ENCODE results near the gene TEAD2. TPM values are rescaled to one million over a fixed set of nuclear protein-coding genes. Genes with fewer than 3 reads are reported as not detected.
"Not testable (repeated sequence)": the region's sequence is repeated elsewhere in the genome, so short reads cannot be mapped to it uniquely, and the experiment has no call there.

The TEAD2 gene
- total RNA-seq, 1 donor from 2014 or later: 5.3 TPM

DNA sequence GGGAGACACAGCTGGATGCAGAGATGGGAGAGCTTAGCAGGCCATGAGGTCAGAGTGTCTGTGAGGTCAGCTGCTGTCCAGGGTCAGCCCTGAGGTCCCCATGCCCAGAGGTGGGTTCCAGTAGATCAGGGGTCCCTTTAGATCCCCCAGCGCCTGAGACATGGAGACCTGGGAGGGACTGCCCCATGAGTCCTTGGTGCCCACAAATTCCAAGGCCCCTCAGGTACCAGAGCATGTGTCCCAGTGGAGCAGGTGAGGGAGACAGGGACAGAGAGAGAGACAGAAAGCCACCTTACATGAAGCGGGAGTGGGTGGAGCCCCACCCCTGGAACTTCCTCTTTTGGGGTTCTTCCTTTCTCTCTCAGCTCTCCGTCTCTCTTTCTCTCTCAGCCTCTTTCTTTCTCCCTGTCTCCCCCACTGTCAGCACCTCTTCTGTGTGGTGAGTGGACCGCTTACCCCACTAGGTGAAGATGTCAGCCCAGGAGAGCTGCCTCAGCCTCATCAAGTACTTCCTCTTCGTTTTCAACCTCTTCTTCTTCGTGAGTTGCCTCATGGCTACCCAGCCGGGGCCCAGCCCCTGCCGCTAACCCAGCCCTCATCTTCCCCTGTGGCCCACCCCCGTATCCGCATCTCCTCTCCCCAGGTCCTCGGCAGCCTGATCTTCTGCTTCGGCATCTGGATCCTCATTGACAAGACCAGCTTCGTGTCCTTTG, 27.0 kb downstream of the TEAD2 start, which contains the start of gene CD37:
TSS of gene CD37 (plus strand) at position 336 of the 713 bp plus-strand sequence. CDS start at position 471, 135 bp downstream.
- no peak for DNase-seq (ENCODE audit: low spot score in 2 of 2)
- FAIRE-seq: no peak

- FAIRE-seq (no peak), DNase-seq (ENCODE audit: low spot score in 2 of 2) (no peak)
Measured at GRCh38 chr19:49333811-49334288, 28.4 kb downstream of the TEAD2 start.

DNA sequence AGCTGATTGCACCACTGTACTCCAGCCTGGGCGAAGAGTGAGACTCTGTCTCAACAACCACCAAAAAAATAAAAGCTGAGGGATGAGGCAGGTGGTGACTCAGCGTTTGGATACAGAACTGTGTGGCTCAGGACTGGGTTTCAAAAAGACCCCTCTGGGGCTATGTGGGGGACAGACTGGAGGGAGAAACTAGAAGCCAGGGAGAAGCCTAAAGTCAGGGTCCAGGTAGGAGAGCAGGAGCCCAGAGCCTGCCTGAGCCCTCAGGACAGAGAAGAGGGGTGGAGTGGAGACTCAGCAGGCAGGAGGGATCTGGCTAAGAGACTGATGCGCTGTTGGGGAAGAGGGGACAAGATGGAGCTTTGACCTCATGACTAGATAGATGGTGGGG, 28.8 kb downstream of the TEAD2 start:
- no peak for FAIRE-seq
- no peak for DNase-seq (ENCODE audit: low spot score in 2 of 2)

DNA sequence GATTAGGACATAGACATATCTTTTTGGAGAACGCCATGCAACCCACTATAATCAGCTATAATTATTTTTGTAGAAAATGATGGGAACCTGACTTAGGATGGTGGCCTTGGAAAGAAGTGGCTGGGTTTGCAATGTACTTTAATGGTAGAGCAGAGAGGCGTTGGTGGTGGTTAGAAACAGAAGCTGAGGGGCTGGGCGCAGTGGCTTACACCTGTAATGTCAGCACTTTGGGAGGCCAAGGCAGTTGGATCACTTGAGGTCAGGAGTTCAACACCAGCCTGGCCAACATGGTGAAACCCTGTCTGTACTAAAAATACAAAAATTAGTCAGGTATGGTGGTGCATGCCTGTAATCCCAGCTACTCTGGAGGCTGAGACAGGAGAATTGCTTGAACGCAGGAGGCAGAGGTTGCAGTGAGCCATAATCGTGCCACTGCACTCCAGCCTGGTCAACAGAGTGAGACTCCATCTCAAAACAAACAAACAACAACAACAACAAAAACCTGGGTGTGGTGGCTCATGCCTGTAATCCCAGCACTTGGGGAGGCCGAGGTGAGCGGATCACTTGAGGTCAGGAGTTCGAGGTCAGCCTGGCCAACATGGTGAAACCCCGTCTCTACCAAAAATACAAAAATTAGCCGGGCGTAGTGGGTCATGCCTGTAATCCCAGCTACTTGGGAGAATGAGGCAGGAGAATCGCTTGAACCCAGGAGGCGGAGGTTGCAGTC, 29.4 kb downstream of the TEAD2 start:
- not testable (repeated sequence) for FAIRE-seq; DNase-seq (ENCODE audit: low spot score in 2 of 2)

DNA sequence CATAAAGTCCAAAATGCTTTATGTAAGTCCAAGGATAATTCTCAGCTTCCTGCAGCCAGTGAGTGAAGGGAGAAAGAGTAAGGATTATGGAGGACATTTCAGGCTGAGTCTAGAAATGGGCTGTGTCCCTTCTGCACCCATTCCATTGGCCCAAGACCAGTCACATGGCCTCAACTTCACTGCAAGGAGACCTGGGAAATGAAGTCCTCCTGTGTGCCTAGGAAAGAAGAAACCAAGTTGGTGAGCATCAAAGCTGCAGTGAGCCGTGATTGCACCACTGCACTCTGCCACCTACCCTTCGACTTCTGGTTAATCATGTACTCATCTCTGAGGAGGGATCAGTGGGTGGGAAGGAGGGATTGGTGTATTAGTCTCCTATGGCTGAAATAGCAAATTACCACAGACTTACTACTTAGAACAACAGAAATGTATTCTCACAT, 30.6 kb downstream of the TEAD2 start:
- FAIRE-seq: no peak
- peak; percentile 35 to 44 for DNase-seq (ENCODE audit: low spot score in 2 of 2)

DNA sequence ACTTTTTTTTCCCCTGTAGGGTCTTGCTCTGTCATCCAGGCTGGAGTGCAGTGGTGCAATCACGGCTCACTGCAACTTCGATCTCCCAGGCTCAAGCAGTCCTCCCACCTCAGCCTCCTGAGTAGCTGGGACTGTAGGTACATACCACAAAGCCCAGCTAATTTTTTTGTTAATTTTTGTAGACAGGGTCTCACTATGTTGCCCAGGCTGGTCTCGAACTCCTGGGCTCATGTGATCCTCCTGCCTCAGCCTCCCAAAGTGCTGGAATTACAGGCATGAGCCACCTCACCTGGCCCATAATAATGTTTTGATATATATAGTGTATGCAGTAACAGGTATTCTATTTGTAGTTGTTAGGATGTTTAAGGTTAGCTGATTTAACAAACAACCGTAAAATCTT, 31.0 kb downstream of the TEAD2 start:
- not testable (repeated sequence) for DNase-seq (ENCODE audit: low spot score in 2 of 2); FAIRE-seq

DNA sequence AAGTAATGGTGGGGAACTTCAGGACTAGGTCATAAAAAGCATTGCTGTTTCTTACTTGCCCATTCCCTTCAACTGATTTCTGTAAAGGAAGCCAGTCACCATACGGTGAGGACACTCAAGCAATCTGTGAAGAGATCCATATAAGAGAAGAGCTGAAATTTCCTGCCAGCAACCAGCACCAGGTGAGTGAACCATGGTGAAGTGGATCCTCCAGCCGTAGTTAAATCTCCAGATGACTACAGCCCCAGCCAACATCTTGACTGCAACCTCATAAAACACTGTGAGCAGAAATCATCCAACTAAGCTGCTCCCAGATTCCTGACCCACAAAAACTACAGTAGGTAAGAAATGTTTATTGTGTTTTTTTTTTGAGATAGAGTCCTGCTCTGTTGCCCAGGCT, 33.5 kb downstream of the TEAD2 start:
- no peak for FAIRE-seq
- DNase-seq (ENCODE audit: low spot score in 2 of 2): no peak

DNA sequence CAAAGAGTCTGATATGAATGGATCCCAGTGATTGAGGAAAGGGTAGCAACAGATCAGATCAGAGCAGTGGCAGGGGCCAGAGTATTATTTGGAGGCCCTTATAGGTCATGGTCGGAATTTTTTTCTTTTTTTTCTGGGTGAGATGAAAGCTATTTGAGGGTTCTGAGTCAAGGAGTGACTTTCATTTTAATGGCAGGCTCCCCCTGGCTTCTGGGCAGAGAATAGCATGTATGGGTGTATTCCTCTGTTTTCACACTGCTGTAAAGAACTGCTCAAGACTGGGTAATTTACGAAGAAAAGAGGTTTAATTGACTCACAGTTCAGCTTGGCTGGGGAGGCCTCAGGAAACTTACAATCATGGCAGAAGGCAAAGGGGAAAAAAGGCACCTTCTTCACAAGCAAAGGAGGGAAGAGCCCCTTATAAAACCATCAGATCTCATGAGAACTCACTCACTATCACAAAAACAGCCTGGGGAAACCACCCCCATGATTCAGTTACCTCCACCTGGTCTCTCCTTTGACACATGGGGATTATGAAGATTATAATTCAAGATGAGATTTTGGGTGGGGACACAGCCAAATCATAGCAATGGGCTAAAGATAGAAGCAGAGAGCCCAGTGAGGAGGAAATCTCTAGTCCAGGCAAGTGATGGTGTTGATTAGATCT, 34.2 kb downstream of the TEAD2 start:
- no peak for FAIRE-seq

DNA sequence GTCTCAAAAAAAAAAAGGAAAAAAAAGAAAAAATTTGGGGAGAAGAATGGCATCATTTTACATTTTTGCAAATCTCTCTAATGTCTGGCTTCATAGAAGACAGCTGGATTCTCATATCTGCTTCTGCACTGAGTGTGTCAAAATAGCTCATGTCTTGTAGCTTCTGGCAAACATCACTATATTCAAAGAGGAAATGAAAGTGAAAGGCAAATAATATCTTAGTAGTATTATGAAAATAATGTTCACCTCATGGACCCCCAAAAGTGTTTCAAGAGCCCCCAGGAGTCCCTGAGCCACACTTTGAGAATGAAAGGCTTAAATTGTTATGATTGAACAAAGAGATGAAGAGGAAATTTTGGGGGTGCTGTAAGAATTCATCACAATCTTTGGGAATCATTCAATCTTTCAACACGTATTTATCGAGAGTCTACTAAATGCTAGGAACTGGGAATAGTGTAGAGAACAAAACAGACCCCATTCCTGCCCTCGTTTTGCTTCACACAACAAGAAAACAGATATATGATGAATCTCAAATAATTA, 36.0 kb downstream of the TEAD2 start:
- FAIRE-seq: no peak

More for the DNA sequence above, 34.2 kb downstream of the TEAD2 start:
- DNase-seq (ENCODE audit: low spot score in 2 of 2): no peak

GRCh38 chr19:49325756-49326155, 36.5 kb downstream of the TEAD2 start:
- FAIRE-seq; DNase-seq (ENCODE audit: low spot score in 2 of 2): not testable (repeated sequence)

More for the DNA sequence above, 36.0 kb downstream of the TEAD2 start:
- DNase-seq (ENCODE audit: low spot score in 2 of 2): no peak

DNA sequence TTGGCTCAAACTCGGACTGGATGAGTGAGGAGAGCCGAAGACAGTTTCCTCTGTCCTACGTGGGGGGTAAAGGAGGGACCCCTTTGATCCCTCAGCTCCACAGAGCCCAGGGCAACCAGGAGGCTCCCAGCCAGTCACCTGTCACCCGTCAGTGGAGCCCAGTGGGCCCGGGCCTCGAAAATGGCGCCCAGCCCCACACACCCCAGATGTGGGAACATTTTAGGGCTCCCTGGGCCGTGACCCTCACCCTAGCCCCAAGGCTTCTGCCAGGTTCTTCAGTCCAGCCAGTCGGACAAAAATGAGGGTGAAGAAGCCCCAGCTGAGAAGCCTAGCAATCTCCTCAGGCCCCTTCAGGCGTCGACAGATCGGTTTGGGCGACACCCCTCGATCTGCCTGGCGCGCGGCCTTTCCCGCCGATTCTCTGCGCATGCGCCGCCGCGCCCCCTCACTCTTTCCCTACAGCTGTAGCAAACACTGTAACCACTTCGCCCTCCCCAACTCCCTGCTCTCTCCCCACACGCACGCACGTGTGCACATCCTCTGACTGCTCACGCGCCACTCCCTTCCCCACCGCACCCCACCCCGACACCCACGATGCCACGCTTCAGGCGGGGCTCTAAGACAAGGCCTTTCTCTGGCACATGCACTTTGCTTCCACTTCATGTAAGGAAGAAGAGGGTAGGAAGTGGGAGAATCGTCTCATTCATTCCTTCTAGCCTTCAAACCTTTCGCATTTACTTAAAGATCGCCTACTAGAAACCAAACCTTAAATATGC, 37.2 kb downstream of the TEAD2 start, which contains the start of gene SLC6A16:
TSS of gene SLC6A16 (minus strand) at position 391 of the 776 bp plus-strand sequence. CDS start 13,844 bp downstream, outside the sequence.
- no peak for DNase-seq (ENCODE audit: low spot score in 2 of 2)
- FAIRE-seq: no peak

GRCh38 chr19:49318296-49318695, 43.9 kb downstream of the TEAD2 start:
- FAIRE-seq (no peak), DNase-seq (ENCODE audit: low spot score in 2 of 2) (no peak)

DNA sequence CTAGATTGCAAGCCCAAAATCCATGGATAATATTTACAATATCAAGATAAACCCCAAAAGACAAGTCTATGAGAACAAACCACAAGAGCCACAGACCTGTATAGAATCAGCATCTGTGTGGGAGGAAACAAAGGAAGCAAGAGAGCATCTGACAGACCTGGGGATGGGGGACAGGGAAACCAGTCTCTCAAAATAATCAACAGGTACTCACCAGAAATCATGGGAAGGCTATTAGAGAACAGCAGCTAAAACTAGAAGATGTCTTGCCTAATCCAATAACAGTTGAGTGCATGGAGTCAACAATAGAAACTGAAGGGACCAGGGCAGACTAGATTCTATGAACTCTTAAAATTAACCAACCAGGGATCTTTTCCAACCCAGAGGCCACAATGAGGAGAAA, 45.9 kb downstream of the TEAD2 start:
- FAIRE-seq (no peak), DNase-seq (ENCODE audit: low spot score in 2 of 2) (no peak)

DNA sequence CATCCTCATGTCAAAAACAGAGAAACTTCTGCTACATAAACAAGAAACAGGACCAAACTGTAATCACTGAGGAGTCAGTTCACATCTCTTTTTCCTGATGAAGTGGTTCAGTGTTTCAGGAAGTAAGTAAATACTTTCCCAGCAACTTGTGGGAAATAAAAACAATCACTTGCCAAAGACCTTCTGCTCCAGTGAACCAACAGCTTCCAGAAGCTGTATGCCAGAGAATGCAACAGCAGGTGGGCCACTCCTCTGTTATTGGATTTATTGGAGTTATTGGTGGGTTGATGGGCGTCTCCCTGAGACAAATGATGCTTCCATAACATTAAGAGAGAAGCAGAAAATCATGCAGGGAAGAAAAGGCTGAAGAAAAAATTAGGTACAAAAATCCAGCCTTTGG, 47.1 kb downstream of the TEAD2 start:
- DNase-seq (ENCODE audit: low spot score in 2 of 2): no peak

GRCh38 chr19:49309087-49309486, 53.1 kb downstream of the TEAD2 start:
- FAIRE-seq (no peak), DNase-seq (ENCODE audit: low spot score in 2 of 2) (no peak)

More for the DNA sequence above, 47.1 kb downstream of the TEAD2 start:
- FAIRE-seq: no peak

- DNase-seq (ENCODE audit: low spot score in 2 of 2); FAIRE-seq: not testable (repeated sequence)
Measured at GRCh38 chr19:49306734-49307133, 55.5 kb downstream of the TEAD2 start.

DNA sequence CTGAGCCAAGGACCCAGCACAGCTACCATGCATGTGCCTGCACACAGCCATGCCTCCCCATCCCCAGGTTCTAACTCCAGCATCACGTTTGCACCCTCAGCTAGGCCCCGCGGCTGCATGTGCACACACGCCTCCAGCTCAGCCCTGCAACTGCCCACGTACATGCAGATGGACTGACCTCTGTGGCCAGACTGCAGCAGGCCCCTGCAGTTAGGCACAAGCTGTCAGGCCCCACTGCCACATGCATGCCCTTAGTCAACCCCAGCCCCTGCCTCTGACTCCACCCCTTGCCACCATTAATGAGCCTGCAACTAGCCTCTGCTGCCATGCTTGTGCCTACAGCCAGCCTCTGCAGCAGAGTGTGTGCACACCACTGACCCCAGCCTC, 60.4 kb downstream of the TEAD2 start:
- FAIRE-seq (no peak), DNase-seq (ENCODE audit: low spot score in 2 of 2) (no peak)

GRCh38 chr19:49301165-49301865, 60.9 kb downstream of the TEAD2 start:
- DNase-seq (ENCODE audit: low spot score in 2 of 2) (peak; percentile 7 to 60), FAIRE-seq (no peak)

DNA sequence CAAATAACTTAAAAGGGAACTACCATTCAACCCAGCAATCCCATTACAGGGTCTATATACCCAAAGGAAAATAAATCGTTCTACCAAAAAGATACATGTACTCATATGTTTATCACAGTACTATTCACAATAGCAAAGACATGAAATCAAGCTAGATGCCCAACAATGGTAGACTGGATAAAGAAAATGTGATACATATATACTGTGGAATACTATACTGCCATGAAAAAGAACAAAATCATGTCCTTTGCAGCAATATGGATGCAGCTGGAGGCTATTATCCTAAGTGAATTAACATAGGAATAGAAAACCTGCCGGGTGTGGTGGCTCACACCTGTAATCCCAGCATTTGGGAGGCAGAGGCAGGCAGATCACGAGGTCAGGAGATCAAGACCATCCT, 63.6 kb downstream of the TEAD2 start:
- FAIRE-seq; DNase-seq (ENCODE audit: low spot score in 2 of 2): not testable (repeated sequence)

Data from frontal cortex (tissue), 4 donors.